Fibroblast of lung (primary cell): ENCODE measurements around the gene TLE6. TPM values are rescaled to one million over a fixed set of nuclear protein-coding genes. Genes with fewer than 3 reads are reported as not detected.

Experiments used
- DNase-seq, 2 donors: peaks; one replicate each; pipeline versions ENCODE4 v3.0.0 to v3.0.0-alpha.2; 2010; ENCODE audit warnings: low read depth in 2 of 2
- H2AFZ ChIP-seq: 2 replicates; pipeline ENCODE4 v1.5.1; 2012; ENCODE audit warnings: low read length, control low read depth, inconsistent platforms
- H3K27ac ChIP-seq: 2 replicates; pipeline ENCODE4 v1.5.1; 2011; ENCODE audit warnings: low read length, control low read depth; ENCODE audit not compliant: insufficient read depth
- H3K27me3 ChIP-seq: 2 replicates; pipeline ENCODE4 v1.5.1; 2011; ENCODE audit warnings: mild to moderate bottlenecking, low read length; ENCODE audit not compliant: control insufficient read depth, insufficient read depth
- H3K36me3 ChIP-seq: 2 replicates; pipeline ENCODE4 v1.5.1; 2011; ENCODE audit warnings: low read length; ENCODE audit not compliant: control insufficient read depth, insufficient read depth
- H3K4me1 ChIP-seq: 2 replicates; pipeline ENCODE4 v1.5.1; 2011; ENCODE audit warnings: low read length; ENCODE audit not compliant: control insufficient read depth, insufficient read depth; ENCODE audit errors: extremely low read depth
- H3K4me2 ChIP-seq: 2 replicates; pipeline ENCODE4 v1.5.1; 2011; ENCODE audit warnings: low read length, control low read depth; ENCODE audit not compliant: insufficient read depth; ENCODE audit errors: extremely low read depth
- H3K4me3 ChIP-seq, 4 experiments: fragments of 200-600 bp in 1 of 4; sonication (generic) in 1 of 4; replicated peaks in 1 of 4; 2 replicates each; pipeline ENCODE4 v1.5.1; 2011 to 2016; ENCODE audit warnings: low read length in 4 of 4, low read depth in 3 of 4, mild to moderate bottlenecking in 3 of 4, control low read depth in 2 of 4, inconsistent platforms in 1 of 4, mixed read lengths in 1 of 4; ENCODE audit not compliant: insufficient read depth in 1 of 4; ENCODE audit errors: control extremely low read depth in 1 of 4
- H3K79me2 ChIP-seq: 2 replicates; pipeline ENCODE4 v1.5.1; 2012; ENCODE audit warnings: mild to moderate bottlenecking, low read length, inconsistent platforms; ENCODE audit not compliant: control insufficient read depth, insufficient read depth
- H3K9ac ChIP-seq: 2 replicates; pipeline ENCODE4 v1.5.1; 2011; ENCODE audit warnings: mild to moderate bottlenecking, low read length, control low read depth; ENCODE audit not compliant: insufficient read depth
- H3K9me3 ChIP-seq: 2 replicates; pipeline ENCODE4 v1.5.1; 2012; ENCODE audit warnings: low read depth, low read length; ENCODE audit not compliant: control insufficient read depth, insufficient read depth
- H4K20me1 ChIP-seq: 2 replicates; pipeline ENCODE4 v1.5.1; 2011; ENCODE audit warnings: low read length; ENCODE audit not compliant: control insufficient read depth, insufficient read depth; ENCODE audit errors: extremely low read depth
- EZH2 ChIP-seq: IDR thresholded peaks from 2 replicates; pipeline ENCODE4 v1.5.1; 2012; ENCODE audit warnings: low read length, control low read depth, mild to moderate bottlenecking; ENCODE audit errors: missing control alignments
- polyA plus RNA-seq, 2 donors: library from polyadenylated mRNA; depleted of rRNA in 1 of 2; stranded (reverse) in 1 of 2; unstranded in 1 of 2; fragments of >200 nt; gene quantifications; 2 replicates each; pipeline ENCODE4 v1.2.1, GENCODE V29; 2011 to 2012; ENCODE audit warnings: missing spikeins in 1 of 2
- total RNA-seq: library from RNA; depleted of rRNA; stranded (reverse); fragments of >200 nt; gene quantifications from 2 replicates; pipeline ENCODE4 v1.2.1, GENCODE V29; 2014
- TF ChIP-seq, protein P1 (sequence below), 2 donors: IDR thresholded peaks in 1 of 2; conservative IDR thresholded peaks in 1 of 2; 1 replicate in 1 of 2; 2 replicates in 1 of 2; pipeline ENCODE4 v1.5.1; 2011 to 2012; ENCODE audit warnings: low read length in 2 of 2, control low read depth in 1 of 2, inconsistent platforms in 1 of 2, low read depth in 1 of 2, mild to moderate bottlenecking in 1 of 2

TLE6 gene
- total and polyA plus RNA-seq, 2 donors (not counting 1 experiment from before 2014, with no cell fraction given), result 0.56 to 1.7 TPM

DNA sequence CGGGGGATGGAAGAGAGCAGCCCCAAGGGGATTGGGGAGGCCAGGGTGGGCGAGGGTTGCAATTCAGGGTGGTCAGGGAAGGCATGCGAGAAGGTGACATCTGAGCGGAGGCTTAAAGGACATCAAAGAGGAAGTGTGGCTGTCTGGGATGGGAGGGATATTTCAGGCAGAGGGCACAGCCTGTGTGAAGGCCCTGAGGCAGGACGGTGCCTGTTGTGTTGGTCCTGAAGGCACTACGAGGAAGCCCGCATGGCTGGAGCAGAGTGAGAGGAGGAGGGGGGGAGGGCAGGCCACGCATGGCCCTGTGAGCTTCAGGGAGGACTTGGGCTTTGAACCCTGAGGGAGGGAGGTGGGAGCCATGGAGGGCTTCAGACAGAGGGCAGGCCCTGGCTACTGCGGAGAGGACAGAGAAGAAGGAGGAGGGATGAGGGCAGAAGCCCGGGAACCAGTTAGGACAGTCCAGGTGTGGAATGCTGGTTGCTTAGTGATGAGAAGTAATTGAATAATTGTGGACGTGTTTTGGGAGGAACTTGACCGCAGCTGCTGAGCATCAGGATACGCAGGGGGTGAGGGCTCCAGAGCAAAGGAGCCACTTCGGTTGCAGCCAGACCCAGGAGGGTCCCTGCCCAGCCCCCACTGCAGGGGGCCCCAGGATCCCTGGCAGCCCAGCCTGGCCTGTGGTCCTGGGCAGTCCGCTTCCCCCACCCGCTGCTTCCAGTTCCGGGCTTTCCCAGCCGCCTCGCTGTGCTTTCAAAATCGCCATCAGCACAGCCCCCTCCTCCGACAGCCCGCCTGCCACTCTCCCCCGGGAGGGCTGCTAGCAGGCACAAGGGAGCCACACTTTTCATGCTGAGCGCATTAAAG lies 6.2 kb downstream of the TLE6 start:
- H3K36me3 ChIP-seq, result no peaks in the 10 kb centered on the region
- no peaks in the 10 kb centered on the region for H3K79me2 ChIP-seq
- H3K27me3 ChIP-seq, result peaks cover 7% of the 10 kb centered on the region
- peak overlapping the region; percentile 58 for H3K9ac ChIP-seq
- peaks cover 11% of the 10 kb centered on the region for H3K4me1 ChIP-seq
- peak overlapping the region; percentile 65 for H2AFZ ChIP-seq
- no peaks in the 10 kb centered on the region for H4K20me1 ChIP-seq
- peak overlapping the region; percentile 78 for H3K27ac ChIP-seq
- peak; percentile 75 to 78 for DNase-seq
- H3K4me2 ChIP-seq, result peak overlapping the region; percentile 85
- H3K9me3 ChIP-seq, result no peaks in the 10 kb centered on the region
- TF ChIP-seq, protein P1, sequence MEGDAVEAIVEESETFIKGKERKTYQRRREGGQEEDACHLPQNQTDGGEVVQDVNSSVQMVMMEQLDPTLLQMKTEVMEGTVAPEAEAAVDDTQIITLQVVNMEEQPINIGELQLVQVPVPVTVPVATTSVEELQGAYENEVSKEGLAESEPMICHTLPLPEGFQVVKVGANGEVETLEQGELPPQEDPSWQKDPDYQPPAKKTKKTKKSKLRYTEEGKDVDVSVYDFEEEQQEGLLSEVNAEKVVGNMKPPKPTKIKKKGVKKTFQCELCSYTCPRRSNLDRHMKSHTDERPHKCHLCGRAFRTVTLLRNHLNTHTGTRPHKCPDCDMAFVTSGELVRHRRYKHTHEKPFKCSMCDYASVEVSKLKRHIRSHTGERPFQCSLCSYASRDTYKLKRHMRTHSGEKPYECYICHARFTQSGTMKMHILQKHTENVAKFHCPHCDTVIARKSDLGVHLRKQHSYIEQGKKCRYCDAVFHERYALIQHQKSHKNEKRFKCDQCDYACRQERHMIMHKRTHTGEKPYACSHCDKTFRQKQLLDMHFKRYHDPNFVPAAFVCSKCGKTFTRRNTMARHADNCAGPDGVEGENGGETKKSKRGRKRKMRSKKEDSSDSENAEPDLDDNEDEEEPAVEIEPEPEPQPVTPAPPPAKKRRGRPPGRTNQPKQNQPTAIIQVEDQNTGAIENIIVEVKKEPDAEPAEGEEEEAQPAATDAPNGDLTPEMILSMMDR (conservative IDR thresholded peaks at IDR 0.05 in 1 of 2, IDR thresholded peaks at IDR 0.05 in 1 of 2; ENCODE audit: low read depth in 1 of 2, low read length in 2 of 2), result no peak
- TF ChIP-seq EZH2, result no peak
- peak overlapping the region in 3 of 4 experiments; percentile 26 to 53 (median 31) for H3K4me3 ChIP-seq

DNA sequence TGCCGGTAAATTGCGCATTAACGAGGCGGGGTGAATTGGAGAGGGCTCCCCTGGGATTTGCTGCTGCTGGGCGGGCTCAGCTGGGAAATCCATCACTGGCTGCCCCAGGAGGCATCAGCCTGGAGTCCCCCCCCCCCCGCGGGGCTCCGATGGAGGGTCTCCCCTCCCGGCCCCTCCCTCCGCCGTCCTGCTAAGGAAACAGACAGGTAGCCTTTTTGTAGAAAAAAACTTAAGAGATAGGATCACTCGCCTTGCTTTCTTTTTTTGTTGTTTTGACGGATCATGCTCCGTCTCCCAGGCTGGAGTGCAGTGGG lies 6.8 kb downstream of the TLE6 start:
- H3K9ac ChIP-seq, result no peak overlapping the region
- no peak for TF ChIP-seq EZH2
- TF ChIP-seq, protein P1 (conservative IDR thresholded peaks at IDR 0.05 in 1 of 2, IDR thresholded peaks at IDR 0.05 in 1 of 2; ENCODE audit: low read depth in 1 of 2, low read length in 2 of 2), result no peak

DNA sequence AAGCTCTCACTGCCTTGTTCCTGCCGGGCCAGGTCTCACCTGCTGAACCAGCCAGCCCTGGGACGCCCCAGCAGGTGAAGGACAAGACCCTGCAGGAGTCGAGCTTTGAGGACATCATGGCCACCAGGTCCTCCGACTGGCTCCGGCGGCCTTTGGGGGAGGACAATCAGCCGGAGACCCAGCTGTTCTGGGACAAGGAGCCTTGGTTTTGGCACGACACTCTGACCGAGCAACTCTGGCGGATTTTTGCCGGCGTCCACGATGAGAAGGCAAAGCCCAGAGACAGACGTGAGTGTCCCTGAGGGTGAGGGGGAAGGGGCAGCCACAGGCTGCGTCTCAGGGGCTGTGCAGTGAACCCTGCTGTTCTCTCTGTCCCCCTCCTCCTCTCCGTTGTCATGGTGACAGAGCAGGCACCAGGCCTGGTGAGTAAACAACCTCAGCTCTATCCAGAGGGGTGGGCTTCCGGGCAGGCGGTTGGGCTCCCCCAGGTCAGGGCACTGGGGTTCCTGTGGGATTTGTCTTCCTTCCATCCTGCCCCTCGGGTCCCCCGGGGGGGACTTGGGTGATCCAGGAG lies 9.7 kb downstream of the TLE6 start:
- no peak overlapping the region for H2AFZ ChIP-seq
- no peak for DNase-seq
- TF ChIP-seq, protein P1 (conservative IDR thresholded peaks at IDR 0.05 in 1 of 2, IDR thresholded peaks at IDR 0.05 in 1 of 2; ENCODE audit: low read depth in 1 of 2, low read length in 2 of 2), result no peak
- no peak for TF ChIP-seq EZH2

More for the DNA sequence above, 6.8 kb downstream of the TLE6 start:
- H3K36me3 ChIP-seq, result no peaks in the 10 kb centered on the region
- no peaks in the 10 kb centered on the region for H3K79me2 ChIP-seq
- H4K20me1 ChIP-seq, result no peaks in the 10 kb centered on the region
- peak overlapping the region in 3 of 4 experiments; percentile 26 to 53 (median 31) for H3K4me3 ChIP-seq
- H3K4me2 ChIP-seq, result peak overlapping the region; percentile 68
- peaks cover 7% of the 10 kb centered on the region for H3K27me3 ChIP-seq
- H3K27ac ChIP-seq, result peak overlapping the region; percentile 78
- H3K4me1 ChIP-seq, result peaks cover 11% of the 10 kb centered on the region
- H3K9me3 ChIP-seq, result no peaks in the 10 kb centered on the region
- no peak for DNase-seq
- H2AFZ ChIP-seq, result no peak overlapping the region

More for the DNA sequence above, 9.7 kb downstream of the TLE6 start:
- Histone ChIP-seq H3K79me2 (no peaks in the 10 kb centered on the region), H3K4me1 (peaks cover 11% of the 10 kb centered on the region), H3K4me3 (no peak overlapping the region), H4K20me1 (peaks cover 1% of the 10 kb centered on the region), H3K9me3 (no peaks in the 10 kb centered on the region), H3K9ac (no peak overlapping the region), H3K36me3 (no peaks in the 10 kb centered on the region), H3K27ac (no peak overlapping the region), H3K27me3 (peaks cover 7% of the 10 kb centered on the region), H3K4me2 (no peak overlapping the region)
